ENCODE results near the gene VDR. TPM values are rescaled to one million over a fixed set of nuclear protein-coding genes. Genes with fewer than 3 reads are reported as not detected.
A peak's percentile ranks its signal among the peaks of the same experiment; 100 is the strongest.

Gene VDR
- total and polyA plus RNA-seq, 8 donors: 1.1 to 32.1 (median 2.2) TPM

GRCh38 chr12:47858511-47859266 is 46.1 kb downstream of the VDR start:
- ATAC-seq: peak; percentile 40
- Histone ChIP-seq H3K4me3 (no peak overlapping the region), H3K27me3 (no peaks in the 10 kb centered on the region), H3K4me1 (peaks cover 0 to 4% of the 10 kb centered on the region in 2 donors), H3K27ac (no peak overlapping the region), H3K36me3 (peaks cover 0 to 86% of the 10 kb centered on the region in 2 donors), H3K9me3 (no peaks in the 10 kb centered on the region)
- no peak for DNase-seq
- intact Hi-C loops (cut with DNase I): no loop called here
- TF ChIP-seq CTCF (IDR thresholded peaks at IDR 0.05): no peak

DNA sequence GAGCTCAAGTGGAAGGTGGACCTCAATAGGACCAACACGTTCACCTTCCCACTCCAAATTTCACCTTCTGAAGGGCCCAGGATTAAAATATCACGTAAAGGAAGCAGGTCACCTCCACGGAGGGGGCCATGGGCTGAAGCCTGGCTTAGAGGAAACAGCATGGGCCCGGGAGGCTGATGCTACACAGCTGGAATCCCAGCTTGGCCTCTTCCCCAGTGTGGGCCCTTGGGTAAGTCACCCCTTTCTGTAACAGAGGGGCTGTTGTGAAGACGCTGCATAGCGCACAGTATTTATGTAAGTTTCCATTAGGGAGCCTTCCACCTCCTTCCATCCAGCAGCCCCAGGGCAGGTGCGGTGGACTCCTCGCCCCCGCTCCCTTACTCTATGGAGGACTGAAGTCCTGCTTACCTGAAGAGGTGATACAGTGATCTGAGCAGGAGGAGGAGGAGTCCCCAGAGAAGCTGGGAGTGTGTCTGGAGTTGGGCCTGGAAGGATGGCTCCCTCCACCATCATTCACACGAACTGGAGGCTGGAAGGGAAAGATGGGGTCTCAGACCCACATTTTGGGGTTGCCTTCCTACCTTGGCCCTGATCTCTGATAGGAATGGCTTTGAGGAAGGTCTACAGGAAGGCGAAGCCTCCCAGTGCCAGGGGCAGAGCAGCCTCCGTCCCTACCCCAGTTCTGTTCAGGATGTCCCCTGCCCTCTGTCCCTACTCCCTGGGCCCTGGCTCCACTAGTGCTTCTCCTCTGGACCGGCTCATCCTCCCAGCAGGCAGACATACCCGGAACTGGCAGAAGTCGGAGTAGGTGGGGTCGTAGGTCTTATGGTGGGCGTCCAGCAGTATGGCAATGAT is 47.8 kb downstream of the VDR start:
- DNase-seq (no peak), ATAC-seq (no peak)
- intact Hi-C loops (cut with DNase I): no loop called here
- Histone ChIP-seq H3K4me1 (peaks cover 0 to 4% of the 10 kb centered on the region in 2 donors), H3K4me3 (no peak overlapping the region), H3K27ac (no peak overlapping the region), H3K36me3 (peaks cover 0 to 86% of the 10 kb centered on the region in 2 donors), H3K27me3 (no peaks in the 10 kb centered on the region), H3K9me3 (no peaks in the 10 kb centered on the region)
- TF ChIP-seq CTCF (IDR thresholded peaks at IDR 0.05): no peak

DNA sequence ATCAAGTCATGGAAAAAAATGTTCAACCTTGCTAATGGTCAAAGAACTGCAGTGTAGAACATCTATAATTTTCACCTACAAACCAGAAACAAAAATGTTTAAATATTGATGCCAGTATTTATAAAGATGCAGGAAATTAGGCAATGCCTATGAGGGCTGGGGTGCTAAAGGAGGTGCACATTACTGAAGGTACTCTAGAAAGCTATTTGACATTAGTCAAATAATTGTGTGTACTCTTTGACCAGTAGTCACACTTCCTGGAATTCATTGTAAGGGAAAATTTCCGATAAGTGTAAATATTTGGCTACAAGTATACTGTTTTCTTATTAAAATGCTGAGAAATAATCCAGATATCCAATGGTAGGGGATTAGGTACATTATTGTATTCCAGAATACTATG is 48.7 kb downstream of the VDR start:
- Histone ChIP-seq H3K27ac (no peak overlapping the region), H3K9me3 (no peaks in the 10 kb centered on the region), H3K36me3 (peaks cover 0 to 86% of the 10 kb centered on the region in 2 donors), H3K4me3 (no peak overlapping the region), H3K4me1 (peaks cover 0 to 4% of the 10 kb centered on the region in 2 donors), H3K27me3 (no peaks in the 10 kb centered on the region)
- intact Hi-C loops (cut with DNase I): no loop called here
- TF ChIP-seq CTCF (IDR thresholded peaks at IDR 0.05): no peak
- ATAC-seq: peak; percentile 55
- no peak for DNase-seq

GRCh38 chr12:47855502-47855901 is 49.3 kb downstream of the VDR start:
- no peaks in the 10 kb centered on the region for H3K9me3 ChIP-seq
- no peak for ATAC-seq
- H3K27me3 ChIP-seq: no peaks in the 10 kb centered on the region
- no peak for DNase-seq
- H3K27ac ChIP-seq: no peak overlapping the region
- peaks cover 0 to 4% of the 10 kb centered on the region in 2 donors for H3K4me1 ChIP-seq
- intact Hi-C loops (cut with DNase I): no loop called here
- no peak for TF ChIP-seq CTCF (IDR thresholded peaks at IDR 0.05)
- H3K4me3 ChIP-seq: no peak overlapping the region
- H3K36me3 ChIP-seq: peaks cover 0 to 86% of the 10 kb centered on the region in 2 donors

GRCh38 chr12:47854531-47854930 is 50.3 kb downstream of the VDR start:
- peaks cover 0 to 85% of the 10 kb centered on the region in 2 donors for H3K36me3 ChIP-seq
- no peak overlapping the region for H3K4me3 ChIP-seq
- no peak overlapping the region for H3K27ac ChIP-seq
- H3K9me3 ChIP-seq: no peaks in the 10 kb centered on the region
- DNase-seq (no peak), ATAC-seq (no peak)
- no peaks in the 10 kb centered on the region for H3K27me3 ChIP-seq
- TF ChIP-seq CTCF (IDR thresholded peaks at IDR 0.05): no peak
- intact Hi-C loops (cut with DNase I): no loop called here
- H3K4me1 ChIP-seq: peaks cover 0 to 4% of the 10 kb centered on the region in 2 donors

Data from left lung (tissue), 10 donors.